ENCODE data around the gene SLC50A1.

- TF ChIP-seq CTCF (IDR thresholded peaks at IDR 0.05): no peak
- TF ChIP-seq POLR2A (IDR thresholded peaks at IDR 0.05): no peak
- no peak for TF ChIP-seq POLR2AphosphoS5 (IDR thresholded peaks at IDR 0.05; ENCODE audit: insufficient read depth in 1 of 2, low read depth in 1 of 2)
Measured at GRCh38 chr1:155122308-155122707, 13.3 kb upstream of the SLC50A1 start.
